GM18517 (cell line): ENCODE results near the gene XYLB.
"Not testable (repeated sequence)": the region's sequence is repeated elsewhere in the genome, so short reads cannot be mapped to it uniquely, and the experiment has no call there.

Experiments
- ATAC-seq: cut with Tn5 transposase; IDR thresholded peaks from one replicate; pipeline ENCODE4 v1.9.1; 2021; ENCODE audit warnings: mild to moderate bottlenecking, moderate library complexity; ENCODE audit not compliant: unreplicated experiment

XYLB gene

DNA sequence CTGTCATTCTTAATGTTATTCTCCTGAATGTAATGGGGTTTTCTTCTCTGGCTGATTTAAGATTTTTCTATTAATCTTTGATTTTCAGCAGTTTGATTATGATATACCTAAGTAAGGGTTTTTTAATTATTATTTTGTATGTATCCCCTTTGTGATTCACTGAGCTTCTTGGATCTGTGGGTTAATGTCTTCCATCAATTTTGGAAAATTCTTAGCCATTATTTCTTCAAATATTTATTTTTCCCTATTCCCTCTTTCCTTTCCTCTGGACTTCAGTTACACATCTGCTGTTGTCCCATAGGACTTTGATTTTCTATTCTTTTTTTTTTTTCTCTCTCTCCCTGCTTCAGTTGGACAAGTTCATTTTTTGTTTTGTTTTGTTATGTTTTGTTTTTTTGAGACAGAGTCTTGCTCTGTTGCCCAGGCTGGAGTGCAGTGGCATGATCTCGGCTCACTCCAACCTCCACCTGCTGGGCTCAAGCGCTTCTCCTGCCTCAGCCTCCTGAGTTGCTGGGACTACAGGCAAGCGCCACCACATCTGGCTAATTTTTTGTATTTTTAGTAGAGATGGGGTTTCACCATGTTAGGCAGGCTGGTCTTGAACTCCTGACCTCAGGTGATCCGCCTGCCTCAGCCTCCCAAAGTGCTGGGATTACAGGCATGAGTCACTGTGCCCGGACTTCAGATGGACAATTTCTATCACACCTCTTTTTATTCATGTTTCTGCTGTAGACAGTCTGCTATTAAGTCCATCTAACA, 40.6 kb downstream of the XYLB start:
- no peak for ATAC-seq

DNA sequence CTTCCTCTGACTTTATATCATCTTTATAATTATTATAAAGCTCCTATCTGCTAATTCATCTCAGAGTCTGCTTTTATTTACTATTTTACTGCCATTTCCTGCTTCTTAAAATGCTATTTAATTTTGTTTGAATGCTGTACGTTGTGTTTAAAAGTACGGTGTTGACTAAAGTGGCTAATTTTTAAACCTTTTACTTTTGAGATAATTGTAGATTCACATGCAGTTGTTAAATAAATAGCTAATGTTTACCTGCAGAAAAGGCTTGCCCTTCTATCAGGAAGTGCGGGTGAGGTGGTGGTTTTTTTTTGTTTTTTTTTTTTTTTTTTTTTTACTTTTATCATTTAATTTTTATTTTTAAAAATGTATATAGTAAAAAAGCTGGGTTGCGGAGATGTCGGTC, 41.3 kb downstream of the XYLB start:
- no peak for ATAC-seq

DNA sequence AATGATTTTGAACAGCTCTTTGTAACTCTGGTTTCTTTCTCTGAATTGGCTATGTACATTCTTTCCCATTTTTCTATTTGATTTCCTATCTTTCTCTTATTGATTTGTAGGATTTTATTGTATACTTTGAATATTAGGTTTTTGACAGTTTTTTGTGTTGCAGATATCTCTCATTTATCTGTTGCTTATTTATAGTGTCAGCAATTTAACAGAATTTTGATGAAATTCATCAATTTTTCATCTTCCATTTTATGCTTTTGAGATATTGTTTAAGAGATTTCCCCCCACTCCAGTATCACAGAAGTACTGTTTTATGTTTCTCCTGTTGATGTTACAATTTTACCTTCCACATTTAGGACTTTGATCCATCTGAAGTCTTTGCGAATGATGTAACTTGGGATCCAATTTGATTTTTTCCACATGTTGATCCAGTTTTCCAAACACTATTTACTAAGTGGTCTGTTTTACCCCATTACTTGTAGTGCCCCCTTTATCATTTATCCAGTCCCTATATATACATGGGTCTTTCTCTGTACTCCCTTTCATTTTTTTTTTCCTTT, 46.1 kb downstream of the XYLB start:
- ATAC-seq = no peak

DNA sequence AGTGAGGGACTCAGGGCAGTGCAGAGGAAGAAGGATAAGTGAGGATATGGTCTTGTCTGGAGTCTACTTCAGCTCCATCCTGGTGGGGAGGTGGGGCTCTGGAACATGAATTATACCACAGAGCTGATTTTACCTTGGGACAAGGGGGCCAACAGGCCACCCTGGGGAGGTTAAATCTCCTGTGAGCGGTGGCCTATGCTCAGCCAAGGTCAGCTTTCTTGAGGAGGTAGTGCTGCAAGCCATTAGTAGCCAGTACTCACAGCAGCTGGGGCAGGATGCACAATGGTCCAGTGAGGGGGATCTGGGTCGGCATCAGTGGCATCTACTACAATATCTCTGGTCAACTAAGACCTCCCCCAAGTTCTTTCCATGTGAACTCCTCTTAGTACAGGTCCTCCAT, 49.7 kb downstream of the XYLB start:
- ATAC-seq = no peak

DNA sequence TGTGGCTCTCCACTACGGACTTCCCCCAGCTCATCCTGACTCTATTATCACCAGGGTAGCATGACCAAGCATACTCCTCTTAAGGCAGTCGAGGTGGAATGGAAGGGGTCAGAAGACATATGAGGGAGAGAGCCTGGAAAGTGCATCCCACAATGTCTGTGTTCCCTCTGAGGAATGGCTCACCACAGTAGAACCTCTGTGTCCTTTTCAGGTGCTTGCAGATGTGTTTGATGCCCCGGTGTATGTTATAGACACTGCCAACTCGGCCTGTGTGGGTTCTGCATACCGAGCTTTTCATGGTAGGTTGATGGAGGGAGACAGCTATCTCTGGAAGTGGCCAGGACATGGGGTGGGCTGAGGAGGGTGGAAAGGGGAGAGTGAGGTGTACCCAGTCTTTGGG, 50.3 kb downstream of the XYLB start:
- ATAC-seq = no peak

DNA sequence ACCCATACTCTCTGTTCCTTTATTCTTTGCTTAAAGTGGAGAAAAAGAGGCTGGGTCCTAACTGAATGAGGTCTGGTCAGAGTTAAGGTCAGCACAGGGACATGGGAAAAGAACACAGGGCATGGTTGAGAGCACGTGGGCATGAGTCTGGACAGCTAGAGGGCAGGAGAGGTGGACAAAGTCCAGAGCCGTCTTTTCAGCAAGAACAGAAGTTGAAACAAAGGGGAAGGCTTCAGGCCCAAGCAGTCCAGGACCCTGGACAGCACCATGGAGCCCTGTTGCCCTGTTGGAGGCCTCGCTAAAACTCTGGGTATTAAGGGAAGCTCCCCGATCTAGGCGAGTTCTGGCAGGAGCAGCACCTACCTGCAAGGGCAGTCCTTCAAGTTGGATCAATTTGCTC, 50.7 kb downstream of the XYLB start:
- no peak for ATAC-seq

DNA sequence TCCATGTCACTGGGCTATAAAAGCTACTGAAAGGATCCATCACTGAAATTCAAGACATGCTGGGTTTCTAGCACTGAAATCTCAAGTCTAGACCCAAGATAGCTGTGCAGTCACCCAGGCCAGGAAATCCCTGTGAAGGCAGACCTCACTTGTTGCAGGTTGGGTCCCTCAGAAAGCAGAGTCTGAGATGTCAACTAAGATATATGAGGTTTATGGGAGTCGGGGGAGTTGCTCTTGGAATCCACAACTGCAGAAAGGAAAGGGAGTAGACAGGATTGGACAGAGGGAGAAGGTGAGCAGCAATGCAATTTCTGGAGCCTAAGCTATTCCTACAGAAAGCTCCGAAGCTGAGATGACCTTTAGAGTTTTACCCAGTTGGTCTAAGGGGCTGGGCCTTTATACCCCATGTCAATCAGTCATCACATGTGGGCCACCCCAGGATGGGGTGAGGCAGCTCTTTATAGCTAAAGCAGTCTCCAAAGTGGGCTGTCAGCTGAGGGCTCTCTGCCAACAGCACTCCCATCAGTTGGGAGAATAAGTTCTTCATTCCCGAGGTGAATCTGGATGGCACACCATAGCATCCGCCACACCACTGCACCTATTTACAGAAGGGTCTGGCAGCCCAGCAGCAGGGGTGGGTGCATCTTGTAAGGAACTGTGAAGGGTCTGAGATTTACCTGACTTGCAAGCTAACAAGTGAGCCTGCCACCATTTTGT, 54.8 kb downstream of the XYLB start:
- ATAC-seq = no peak

DNA sequence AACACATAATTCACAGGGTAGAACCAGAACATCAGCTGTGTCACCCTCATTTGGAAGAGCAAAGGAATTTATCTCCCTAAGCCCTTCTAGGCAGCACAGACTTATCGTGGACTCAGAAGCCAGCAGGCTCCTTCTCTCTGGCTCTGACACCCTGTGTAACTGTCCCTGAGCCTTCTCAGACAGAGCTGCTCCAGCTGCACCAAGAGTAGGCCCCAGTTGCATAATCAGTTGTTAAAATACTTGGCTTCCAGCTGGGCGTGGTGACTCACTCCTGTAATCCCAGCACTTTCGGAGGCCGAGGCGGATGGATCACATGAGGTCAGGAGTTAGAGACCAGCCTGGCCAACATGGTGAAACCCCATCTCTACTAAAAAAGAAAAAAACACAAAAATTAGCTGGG, 57.7 kb downstream of the XYLB start:
- no peak for ATAC-seq

DNA sequence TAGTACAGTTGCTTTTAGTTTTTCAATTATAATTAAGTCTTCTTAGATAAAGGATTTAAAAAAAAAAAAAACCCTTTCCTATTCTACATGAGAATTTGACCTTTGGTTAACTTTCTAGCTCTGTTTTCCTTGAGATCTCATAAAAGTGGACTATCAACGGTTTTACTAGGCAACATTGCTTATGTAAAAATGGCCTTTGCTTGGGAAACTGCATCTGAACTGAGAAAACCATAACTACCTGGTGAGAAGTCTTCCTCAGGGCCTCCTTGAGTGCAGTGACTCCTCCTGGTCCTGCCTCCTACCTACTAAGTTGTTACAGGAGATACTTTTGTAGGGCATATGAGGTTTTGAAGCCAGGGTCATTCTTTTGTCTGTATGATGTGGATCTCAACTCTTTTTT, 65.0 kb downstream of the XYLB start:
- no peak for ATAC-seq

DNA sequence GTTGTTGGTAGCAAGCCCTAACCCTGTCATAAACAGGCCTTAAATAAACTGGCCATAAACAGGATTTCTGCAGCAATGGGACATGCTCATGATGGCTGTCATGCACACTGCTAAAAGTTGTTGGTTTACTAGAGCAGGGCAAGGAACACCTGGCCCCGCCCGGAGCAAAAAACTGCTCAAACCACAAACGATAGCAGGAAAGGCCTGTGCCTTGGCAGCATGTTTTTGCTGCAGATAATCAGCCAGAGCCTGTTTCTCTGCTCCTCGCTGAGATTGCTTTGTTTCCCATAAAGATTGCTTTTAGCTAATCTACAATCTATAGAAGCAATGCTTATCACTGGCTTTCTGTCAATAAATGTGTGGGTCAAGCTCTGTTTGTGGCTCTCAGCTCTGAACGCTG, 74.2 kb downstream of the XYLB start:
- ATAC-seq = not testable (repeated sequence)

DNA sequence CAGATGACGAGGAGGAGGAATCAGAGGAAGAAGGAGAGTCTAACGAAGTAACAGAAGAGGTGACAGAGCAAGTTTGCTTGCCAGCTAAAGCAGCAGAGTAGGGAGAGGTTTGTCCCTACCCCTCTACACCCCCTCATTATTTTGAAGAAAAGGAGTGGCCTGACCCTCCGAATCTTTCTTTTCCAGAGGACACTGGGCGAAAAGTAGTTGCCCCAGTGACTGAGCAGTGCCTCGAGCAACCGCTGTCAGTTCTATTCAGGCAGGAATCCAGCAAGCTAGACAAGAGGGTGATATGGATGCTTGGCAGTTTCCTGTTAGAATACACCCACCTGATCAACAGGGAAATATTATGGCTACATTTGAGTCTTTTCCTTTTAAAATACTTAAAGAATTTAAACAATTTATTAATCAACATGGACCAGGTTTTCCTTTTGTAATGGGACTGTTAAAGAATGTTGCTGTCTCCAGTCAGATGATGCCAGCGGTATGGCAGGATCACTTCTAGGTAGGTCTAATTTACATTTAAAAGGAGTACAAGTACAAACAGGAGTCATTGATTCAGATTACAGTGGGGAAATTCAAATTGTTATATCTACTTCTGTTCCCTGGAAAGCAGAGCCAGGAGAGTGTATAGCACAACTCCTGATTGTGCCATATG, 75.2 kb downstream of the XYLB start:
- no peak for ATAC-seq

DNA sequence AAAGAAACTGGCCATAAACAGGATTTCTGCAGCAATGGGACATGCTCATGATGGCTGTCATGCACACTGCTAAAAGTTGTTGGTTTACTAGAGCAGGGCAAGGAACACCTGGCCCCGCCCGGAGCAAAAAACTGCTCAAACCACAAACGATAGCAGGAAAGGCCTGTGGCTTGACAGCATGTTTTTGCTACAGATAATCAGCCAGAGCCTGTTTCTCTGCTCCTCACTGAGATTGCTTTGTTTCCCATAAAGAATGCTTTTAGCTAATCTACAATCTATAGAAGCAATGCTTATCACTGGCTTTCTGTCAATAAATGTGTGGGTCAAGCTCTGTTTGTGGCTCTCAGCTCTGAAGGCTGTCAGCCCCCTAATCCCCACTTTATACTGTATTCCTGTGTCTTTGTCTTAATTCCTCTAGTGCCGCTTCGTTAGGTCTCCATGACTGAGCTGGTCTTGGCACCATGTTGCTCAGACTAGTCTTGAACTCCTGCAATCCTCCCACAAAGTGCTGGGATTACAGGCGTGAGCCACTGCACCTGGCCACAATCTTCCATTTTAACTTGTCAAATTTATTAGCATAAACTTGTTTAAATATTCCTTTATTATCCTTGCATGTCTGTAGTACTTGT, 80.3 kb downstream of the XYLB start:
- ATAC-seq = not testable (repeated sequence)

DNA sequence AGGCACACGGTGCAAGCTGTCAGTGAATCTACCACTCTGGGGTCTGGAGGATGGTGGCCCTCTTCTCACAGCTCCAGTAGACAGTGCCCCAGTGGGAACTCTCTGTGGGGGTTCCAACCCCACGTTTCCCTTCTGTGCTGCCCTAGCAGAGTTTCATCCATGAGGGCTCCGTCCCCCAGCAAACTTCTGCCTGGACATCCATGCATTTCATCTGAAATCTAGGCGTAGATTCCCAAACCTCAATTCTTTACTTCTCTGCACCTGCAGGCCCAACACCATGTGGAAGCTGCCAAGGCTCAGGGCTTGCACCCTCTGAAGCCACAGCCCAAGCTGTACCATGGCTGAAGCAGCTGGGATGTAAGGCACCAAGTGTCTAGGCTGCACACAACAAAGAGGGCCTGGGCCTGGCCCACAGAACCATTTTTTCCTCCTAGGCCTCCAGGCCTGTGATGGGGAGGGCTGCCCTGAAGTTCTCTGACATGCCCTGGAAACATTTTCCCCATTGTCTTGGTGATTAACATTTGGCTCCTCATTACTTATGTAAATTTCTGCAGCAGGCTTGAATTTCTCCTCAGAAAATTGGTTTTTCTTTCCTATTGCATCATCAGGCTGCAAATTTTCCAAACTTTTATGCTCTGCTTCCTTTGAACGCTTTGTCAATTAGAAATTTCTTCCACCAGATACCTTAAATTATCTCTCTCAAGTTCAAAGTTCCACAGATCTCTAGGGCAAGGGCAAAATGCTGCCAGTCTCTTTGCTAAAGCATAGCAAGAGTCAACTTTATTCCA, 86.5 kb downstream of the XYLB start:
- not testable (repeated sequence) for ATAC-seq

DNA sequence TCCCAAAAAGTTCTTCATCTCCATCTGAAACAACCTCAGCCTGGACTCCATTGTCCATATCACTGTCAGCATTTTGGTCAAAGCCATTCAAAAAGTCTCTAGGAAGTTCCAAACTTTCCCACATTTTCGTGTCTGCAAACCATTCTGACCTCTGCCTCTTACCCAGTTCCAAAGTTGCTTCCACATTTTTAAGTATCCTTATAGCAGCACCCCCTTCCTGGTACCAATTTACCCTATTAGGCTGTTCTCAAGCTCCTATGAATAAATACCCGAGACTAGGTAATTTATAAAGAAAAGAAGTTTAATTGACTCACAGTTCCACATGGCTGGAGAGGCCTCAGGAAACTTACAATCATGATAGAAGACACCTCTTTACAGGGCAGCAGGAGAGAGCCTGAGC, 87.1 kb downstream of the XYLB start:
- ATAC-seq = not testable (repeated sequence)

DNA sequence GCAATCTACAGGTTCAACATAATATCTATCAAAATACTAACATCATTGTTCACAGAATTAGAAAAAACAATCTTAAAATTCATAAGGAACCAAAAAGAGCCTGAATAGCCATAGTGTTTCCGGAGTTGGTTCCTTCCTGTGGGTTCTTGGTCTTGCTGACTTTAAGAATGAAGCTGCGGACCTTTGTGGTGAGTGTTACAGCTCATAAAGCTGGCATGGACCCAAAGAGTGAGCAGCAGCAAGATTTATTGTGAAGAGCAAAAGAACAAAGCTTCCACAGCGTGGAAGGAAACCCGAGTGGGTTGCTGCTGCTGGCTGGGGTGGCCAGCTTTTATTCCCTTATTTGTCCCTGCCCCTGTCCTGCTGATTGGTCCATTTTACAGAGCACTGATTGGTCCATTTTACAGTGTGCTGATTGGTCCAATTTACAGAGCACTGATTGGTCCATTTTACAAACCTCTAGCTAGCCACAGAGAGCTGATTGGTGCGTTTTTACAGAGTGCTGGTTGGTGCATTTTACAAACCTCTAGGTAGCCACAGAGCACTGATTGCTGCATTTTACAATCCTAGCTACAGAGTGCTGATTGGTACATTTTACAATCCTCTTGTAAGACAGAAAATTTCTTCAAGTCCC, 92.0 kb downstream of the XYLB start:
- ATAC-seq = not testable (repeated sequence)

DNA sequence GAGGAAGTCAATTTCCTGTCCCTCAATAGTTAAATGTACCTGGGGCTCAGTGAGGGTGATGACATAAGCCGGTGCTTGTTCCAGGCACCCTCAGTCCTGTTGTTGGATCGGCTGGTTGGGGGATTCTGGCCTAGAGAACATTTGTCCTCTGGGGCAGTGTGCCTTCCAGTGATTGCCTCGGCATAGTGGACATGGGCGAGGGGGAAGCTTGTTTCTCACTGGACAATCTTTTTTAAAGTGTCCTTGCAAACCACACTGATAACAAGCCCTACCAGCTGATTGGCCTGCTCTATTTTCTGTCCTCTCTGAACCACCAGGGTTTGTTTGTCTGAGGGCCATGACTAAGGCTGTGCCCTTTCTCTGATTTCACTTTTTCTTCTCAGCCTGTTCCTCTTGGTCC, 96.6 kb downstream of the XYLB start:
- not testable (repeated sequence) for ATAC-seq

DNA sequence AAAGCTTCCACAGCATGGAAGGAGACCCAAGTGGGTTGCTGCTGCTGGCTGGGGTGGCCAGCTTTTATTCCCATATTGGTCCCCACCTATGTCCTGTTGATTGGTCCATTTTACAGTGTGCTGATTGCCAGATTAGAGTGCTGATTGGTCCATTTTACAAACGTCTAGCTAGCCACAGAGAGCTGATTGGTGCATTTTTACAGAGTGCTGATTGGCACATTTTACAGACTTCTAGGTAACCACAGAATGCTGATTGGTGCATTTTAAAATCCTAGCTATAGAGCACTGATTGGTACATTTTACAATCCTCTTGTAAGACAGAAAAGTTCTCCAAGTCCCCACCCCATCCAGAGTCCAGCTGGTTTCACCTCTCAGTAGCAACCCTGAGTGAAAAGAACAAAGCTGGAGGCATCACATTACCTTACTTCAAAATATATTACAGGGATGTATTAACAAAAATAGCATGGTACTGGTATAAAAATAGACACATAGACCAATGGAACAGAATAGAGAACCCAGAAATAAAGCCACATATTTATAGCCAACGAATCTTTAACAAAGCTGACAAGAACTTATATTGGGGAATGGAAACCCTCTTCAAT, 99.6 kb downstream of the XYLB start:
- no peak for ATAC-seq

DNA sequence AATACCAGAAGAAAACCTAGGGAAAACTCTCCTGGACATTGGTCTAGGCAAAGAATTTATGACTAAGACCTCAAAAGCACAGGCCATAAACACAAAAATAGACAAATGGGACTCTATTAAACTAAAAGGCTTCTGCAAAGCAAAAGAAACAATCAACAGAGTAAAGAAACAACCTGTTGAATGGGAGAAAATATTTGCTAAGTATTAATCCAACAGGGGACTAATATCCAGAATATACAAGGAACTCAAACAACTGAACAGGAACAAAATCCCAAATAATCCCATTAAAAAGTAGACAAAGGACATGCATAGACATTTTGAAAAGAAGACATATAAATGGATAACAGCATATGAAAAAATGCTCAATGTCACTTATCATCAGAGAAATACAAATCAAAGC, 100.2 kb downstream of the XYLB start:
- ATAC-seq = no peak

DNA sequence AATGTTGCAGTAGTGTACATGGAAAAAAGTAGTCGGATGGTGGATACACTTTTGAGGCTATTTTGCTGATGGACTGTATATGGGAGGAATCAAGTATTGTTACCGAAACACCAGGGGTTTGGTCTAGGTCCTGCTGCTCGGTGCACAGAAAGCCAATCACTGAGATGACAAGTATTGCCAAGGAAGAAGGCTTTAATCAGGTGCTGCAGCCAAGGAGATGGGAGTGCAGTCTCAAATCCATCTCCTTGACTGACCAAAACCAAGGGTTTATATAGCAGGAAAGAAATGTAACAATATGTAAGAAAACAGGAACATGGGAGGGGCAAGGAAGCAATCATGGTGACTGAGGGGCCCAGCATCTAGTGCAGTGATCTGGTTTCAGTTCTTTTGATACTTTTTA, 104.3 kb downstream of the XYLB start:
- no peak for ATAC-seq
